HUES6 (cell line): ENCODE data around the gene SMARCA2.

Source experiments
- H3K27ac ChIP-seq: 2 replicates; pipeline ENCODE4 v1.7.0; 2013; ENCODE audit warnings: low read depth, mild to moderate bottlenecking, low read length, inconsistent platforms
- H3K27me3 ChIP-seq: 2 replicates; pipeline ENCODE4 v1.6.1; 2013; ENCODE audit warnings: low read length; ENCODE audit not compliant: control insufficient read depth, insufficient read depth
- H3K36me3 ChIP-seq: 2 replicates; pipeline ENCODE4 v1.6.1; 2013; ENCODE audit warnings: low read length; ENCODE audit not compliant: control insufficient read depth, insufficient read depth
- H3K4me1 ChIP-seq: 2 replicates; pipeline ENCODE4 v1.6.1; 2013; ENCODE audit warnings: low read length; ENCODE audit not compliant: control insufficient read depth, insufficient read depth
- H3K4me3 ChIP-seq: 2 replicates; pipeline ENCODE4 v1.5.1; 2013; ENCODE audit warnings: low read depth, low read length
- H3K9ac ChIP-seq: one replicate; pipeline ENCODE4 v1.6.1; 2013; ENCODE audit warnings: mild to moderate bottlenecking, low read length
- H3K9me3 ChIP-seq: 2 replicates; pipeline ENCODE4 v1.6.1; 2013; ENCODE audit warnings: low read depth, low read length; ENCODE audit not compliant: control insufficient read depth, insufficient read depth

SMARCA2 gene

GRCh38 chr9:2235623-2236022, 220.5 kb downstream of the SMARCA2 start:
- Histone ChIP-seq H3K4me1 (peaks cover 13% of the 10 kb centered on the region), H3K9ac (no peak overlapping the region), H3K36me3 (no peaks in the 10 kb centered on the region), H3K27me3 (no peaks in the 10 kb centered on the region), H3K4me3 (no peak overlapping the region), H3K9me3 (peaks cover 2% of the 10 kb centered on the region; the same call in 1 of the 2 replicates), H3K27ac (no peak overlapping the region)

GRCh38 chr9:2236850-2237249, 221.7 kb downstream of the SMARCA2 start:
- no peaks in the 10 kb centered on the region for H3K27me3 ChIP-seq
- H3K27ac ChIP-seq = no peak overlapping the region
- no peak overlapping the region for H3K4me3 ChIP-seq
- H3K9ac ChIP-seq = no peak overlapping the region
- H3K4me1 ChIP-seq = peaks cover 23% of the 10 kb centered on the region
- H3K9me3 ChIP-seq = no peaks in the 10 kb centered on the region
- no peaks in the 10 kb centered on the region for H3K36me3 ChIP-seq

- Histone ChIP-seq H3K27ac (peak overlapping the region; percentile 74), H3K4me1 (peaks cover 31% of the 10 kb centered on the region), H3K9ac (peak overlapping the region; percentile 78), H3K27me3 (no peaks in the 10 kb centered on the region), H3K4me3 (peak overlapping the region; percentile 63), H3K36me3 (peaks cover 6% of the 10 kb centered on the region), H3K9me3 (peaks cover 5% of the 10 kb centered on the region; the same call in 1 of the 2 replicates)
Measured at GRCh38 chr9:2241461-2241835, 226.3 kb downstream of the SMARCA2 start.

GRCh38 chr9:2241836-2242741, 226.9 kb downstream of the SMARCA2 start:
- Histone ChIP-seq H3K9ac (peak overlapping the region; percentile 79), H3K9me3 (peaks cover 5% of the 10 kb centered on the region; the same call in 1 of the 2 replicates), H3K4me3 (peak overlapping the region; percentile 63), H3K27ac (peak overlapping the region; percentile 74), H3K36me3 (peaks cover 6% of the 10 kb centered on the region), H3K4me1 (peaks cover 31% of the 10 kb centered on the region), H3K27me3 (no peaks in the 10 kb centered on the region)

- Histone ChIP-seq H3K9ac (peak overlapping the region; percentile 79), H3K27me3 (no peaks in the 10 kb centered on the region), H3K4me3 (peak overlapping the region; percentile 63), H3K4me1 (peaks cover 31% of the 10 kb centered on the region), H3K27ac (no peak overlapping the region), H3K36me3 (peaks cover 9% of the 10 kb centered on the region), H3K9me3 (peaks cover 5% of the 10 kb centered on the region; the same call in 1 of the 2 replicates)
Measured at GRCh38 chr9:2242831-2243330, 227.7 kb downstream of the SMARCA2 start.
